ENCODE data around the gene MPDU1.

The MPDU1 gene

GRCh38 chr17:7583253-7584109 lies at the start of gene MPDU1:
Gene MPDU1, plus strand, starts transcription at chr17:7583852. Its CDS starts 11 bp downstream, at chr17:7583863.
- peak; percentile 87 for DNase-seq (ENCODE audit: low read depth, low spot score)

- DNase-seq (ENCODE audit: low read depth, low spot score): no peak
Measured at GRCh38 chr17:7538050-7538449, 45.6 kb upstream of the MPDU1 start.

GRCh38 chr17:7538891-7539545 lies 44.6 kb upstream of the MPDU1 start:
- DNase-seq (ENCODE audit: low read depth, low spot score): no peak

- no peak for DNase-seq (ENCODE audit: low read depth, low spot score)
Measured at GRCh38 chr17:7541074-7541621, 42.5 kb upstream of the MPDU1 start.

- no peak for DNase-seq (ENCODE audit: low read depth, low spot score)
Measured at GRCh38 chr17:7544911-7545310, 38.7 kb upstream of the MPDU1 start.

GRCh38 chr17:7548585-7549400 lies 34.9 kb upstream of the MPDU1 start, which contains the start of gene TNFSF12:
Gene TNFSF12, plus strand, starts transcription at chr17:7549058. Its CDS starts 96 bp downstream, at chr17:7549154.
- no peak for DNase-seq (ENCODE audit: low read depth, low spot score)

GRCh38 chr17:7549401-7550055 lies 34.1 kb upstream of the MPDU1 start:
- DNase-seq (ENCODE audit: low read depth, low spot score): no peak

GRCh38 chr17:7550344-7550743 lies 33.3 kb upstream of the MPDU1 start:
- no peak for DNase-seq (ENCODE audit: low read depth, low spot score)

GRCh38 chr17:7551396-7551795 lies 32.3 kb upstream of the MPDU1 start:
- DNase-seq (ENCODE audit: low read depth, low spot score): no peak

GRCh38 chr17:7552621-7553051 lies 31.0 kb upstream of the MPDU1 start:
- DNase-seq (ENCODE audit: low read depth, low spot score): no peak

- DNase-seq (ENCODE audit: low read depth, low spot score): no peak
Measured at GRCh38 chr17:7553356-7553755, 30.3 kb upstream of the MPDU1 start.

- DNase-seq (ENCODE audit: low read depth, low spot score): no peak
Measured at GRCh38 chr17:7555320-7555948, 28.2 kb upstream of the MPDU1 start.

- no peak for DNase-seq (ENCODE audit: low read depth, low spot score)
Measured at GRCh38 chr17:7556627-7557026, 27.0 kb upstream of the MPDU1 start.

GRCh38 chr17:7557147-7557764 lies 26.4 kb upstream of the MPDU1 start:
- DNase-seq (ENCODE audit: low read depth, low spot score): no peak

- no peak for DNase-seq (ENCODE audit: low read depth, low spot score)
Measured at GRCh38 chr17:7557775-7558543, 25.7 kb upstream of the MPDU1 start.

GRCh38 chr17:7558544-7559319 lies 24.9 kb upstream of the MPDU1 start, which contains the start of gene TNFSF13:
Gene TNFSF13, plus strand, starts transcription at chr17:7558750. Its CDS starts 290 bp downstream, at chr17:7559040.
- no peak for DNase-seq (ENCODE audit: low read depth, low spot score)

GRCh38 chr17:7559320-7560171 lies 24.1 kb upstream of the MPDU1 start:
- DNase-seq (ENCODE audit: low read depth, low spot score): no peak
